BLaER1 treated with 17β-estradiol and CSF1 and Interleukin-3, amounts not matched to agents 10 nM and 100 nM (cell line): ENCODE measurements around the gene PIGM.
A peak's percentile ranks its signal among the peaks of the same experiment; 100 is the strongest.

Experiments used
- H3K27ac ChIP-seq, 11 experiments: shearing (Covaris generic); formaldehyde crosslinking; 2 replicates each; pipeline ENCODE4 v1.8.1; 2022
- H3K27me3 ChIP-seq, 11 experiments: shearing (Covaris generic); formaldehyde crosslinking; 2 replicates each; pipeline ENCODE4 v1.8.1; 2022
- H3K36me3 ChIP-seq, 11 experiments: shearing (Covaris generic); formaldehyde crosslinking; 2 replicates each; pipeline ENCODE4 v1.8.1; 2022
- H3K4me1 ChIP-seq, 10 experiments: shearing (Covaris generic); formaldehyde crosslinking; 2 replicates each; pipeline ENCODE4 v1.8.1; 2022
- H3K4me2 ChIP-seq, 11 experiments: shearing (Covaris generic); formaldehyde crosslinking; 2 replicates each; pipeline ENCODE4 v1.8.1; 2022
- H3K4me3 ChIP-seq, 10 experiments: shearing (Covaris generic); formaldehyde crosslinking; 2 replicates each; pipeline ENCODE4 v1.8.1; 2022
- H3K9ac ChIP-seq, 11 experiments: shearing (Covaris generic); formaldehyde crosslinking; 2 replicates each; pipeline ENCODE4 v1.8.1; 2022
- H3K9me3 ChIP-seq, 11 experiments: shearing (Covaris generic); formaldehyde crosslinking; replicated peaks in 1 of 11; 2 replicates each; pipeline ENCODE4 v1.8.1; 2022
- H4K20me1 ChIP-seq, 11 experiments: shearing (Covaris generic); formaldehyde crosslinking; 2 replicates each; pipeline ENCODE4 v1.8.1; 2022
- Cebpa-rat ChIP-seq, 11 experiments: shearing (Covaris generic); IDR thresholded peaks; 2 replicates each; pipeline ENCODE4 v1.8.1; 2022

Gene PIGM

GRCh38 chr1:160031365-160032164, at the start of gene PIGM:
Gene PIGM, minus strand, starts transcription at chr1:160031990. Its CDS starts 251 bp downstream, at chr1:160031739.
- Histone ChIP-seq H3K9ac (peak within 1 kb of the TSS; percentile 61 to 79 (median 76)), H3K4me3 (peak within 1 kb of the TSS; percentile 67 to 88 (median 78)), H3K36me3 (peaks cover 0 to 9% (median 0%) of the 10 kb centered on the region in 11 experiments; a peak in 3 of 22 replicates), H4K20me1 (peaks cover 0 to 19% (median 0%) of the 10 kb centered on the region in 11 experiments; a peak in 4 of 22 replicates), H3K4me2 (peak within 1 kb of the TSS; percentile 84 to 99 (median 96)), H3K27me3 (no peaks in the 10 kb centered on the region), H3K27ac (peak within 1 kb of the TSS; percentile 30 to 69 (median 56); a peak in 19 of 22 replicates), H3K4me1 (peaks cover 24 to 38% (median 28%) of the 10 kb centered on the region in 10 experiments), H3K9me3 (no peaks in the 10 kb centered on the region)
- no peak for TF ChIP-seq Cebpa-rat (IDR thresholded peaks at IDR 0.05)

GRCh38 chr1:160081261-160081936, 49.6 kb upstream of the PIGM start, which contains the start of gene KCNJ9:
Gene KCNJ9, plus strand, starts transcription at chr1:160081538. Its CDS starts 2,493 bp downstream, at chr1:160084031.
- Histone ChIP-seq H3K27ac (no peak within 1 kb of the TSS), H3K36me3 (peaks cover 0 to 19% (median 12%) of the 10 kb centered on the region in 11 experiments; a peak in 17 of 22 replicates), H3K9ac (no peak within 1 kb of the TSS), H3K9me3 (peaks cover 0 to 7% (median 0%) of the 10 kb centered on the region in 11 experiments; a peak in 3 of 22 replicates), H3K27me3 (no peaks in the 10 kb centered on the region), H4K20me1 (no peaks in the 10 kb centered on the region), H3K4me1 (peaks cover 14 to 37% (median 20%) of the 10 kb centered on the region in 10 experiments; a peak in 18 of 20 replicates), H3K4me3 (no peak within 1 kb of the TSS), H3K4me2 (peak within 1 kb of the TSS in 8 of 11 experiments; percentile 0 to 51 (median 27); a peak in 15 of 22 replicates)
- TF ChIP-seq Cebpa-rat (IDR thresholded peaks at IDR 0.05) = no peak

GRCh38 chr1:160080381-160081100, 48.8 kb upstream of the PIGM start:
- peak overlapping the region in 8 of 11 experiments; percentile 0 to 51 (median 27); a peak in 12 of 22 replicates for H3K4me2 ChIP-seq
- H4K20me1 ChIP-seq = no peaks in the 10 kb centered on the region
- peaks cover 0 to 7% (median 0%) of the 10 kb centered on the region in 11 experiments; a peak in 3 of 22 replicates for H3K9me3 ChIP-seq
- H3K27me3 ChIP-seq = no peaks in the 10 kb centered on the region
- H3K4me1 ChIP-seq = peaks cover 14 to 46% (median 22%) of the 10 kb centered on the region in 10 experiments; a peak in 18 of 20 replicates
- no peak overlapping the region for H3K27ac ChIP-seq
- peaks cover 0 to 19% (median 12%) of the 10 kb centered on the region in 11 experiments; a peak in 17 of 22 replicates for H3K36me3 ChIP-seq
- H3K4me3 ChIP-seq = no peak overlapping the region
- H3K9ac ChIP-seq = no peak overlapping the region
- TF ChIP-seq Cebpa-rat (IDR thresholded peaks at IDR 0.05) = no peak

GRCh38 chr1:160079448-160079847, 47.7 kb upstream of the PIGM start:
- no peak overlapping the region for H3K27ac ChIP-seq

GRCh38 chr1:160078512-160079195, 46.9 kb upstream of the PIGM start:
- no peak for TF ChIP-seq Cebpa-rat (IDR thresholded peaks at IDR 0.05)
- Histone ChIP-seq H3K27me3 (no peaks in the 10 kb centered on the region), H3K36me3 (peaks cover 0 to 4% (median under 1%) of the 10 kb centered on the region in 11 experiments; a peak in 9 of 22 replicates), H3K9ac (no peak overlapping the region), H3K9me3 (no peaks in the 10 kb centered on the region), H4K20me1 (no peaks in the 10 kb centered on the region), H3K4me1 (peaks cover 14 to 57% (median 22%) of the 10 kb centered on the region in 10 experiments; a peak in 18 of 20 replicates), H3K4me2 (peak overlapping the region in 2 of 11 experiments; percentile 64; a peak in 4 of 22 replicates), H3K4me3 (no peak overlapping the region), H3K27ac (no peak overlapping the region)

More at GRCh38 chr1:160079448-160079847, 47.7 kb upstream of the PIGM start:
- H3K4me3 ChIP-seq = no peak overlapping the region
- H3K4me2 ChIP-seq = no peak overlapping the region
- H3K9ac ChIP-seq = no peak overlapping the region
- TF ChIP-seq Cebpa-rat (IDR thresholded peaks at IDR 0.05) = no peak
- no peaks in the 10 kb centered on the region for H4K20me1 ChIP-seq
- H3K36me3 ChIP-seq = peaks cover 0 to 12% (median 8%) of the 10 kb centered on the region in 11 experiments; a peak in 17 of 22 replicates
- peaks cover 0 to 7% (median 0%) of the 10 kb centered on the region in 11 experiments; a peak in 3 of 22 replicates for H3K9me3 ChIP-seq
- H3K4me1 ChIP-seq = peaks cover 14 to 57% (median 22%) of the 10 kb centered on the region in 10 experiments; a peak in 18 of 20 replicates
- H3K27me3 ChIP-seq = no peaks in the 10 kb centered on the region

- Histone ChIP-seq H3K27ac (no peak overlapping the region), H3K27me3 (no peaks in the 10 kb centered on the region), H3K9me3 (no peaks in the 10 kb centered on the region), H3K9ac (no peak overlapping the region), H3K4me1 (peaks cover 14 to 57% (median 22%) of the 10 kb centered on the region in 10 experiments; a peak in 18 of 20 replicates), H3K4me2 (peak overlapping the region in 3 of 11 experiments; percentile 5 to 64 (median 64); a peak in 4 of 22 replicates), H3K4me3 (no peak overlapping the region), H3K36me3 (no peaks in the 10 kb centered on the region), H4K20me1 (no peaks in the 10 kb centered on the region)
- TF ChIP-seq Cebpa-rat (IDR thresholded peaks at IDR 0.05) = no peak
These were observed 45.7 kb upstream of the PIGM start for GRCh38 chr1:160077486-160077885.

- no peak overlapping the region for H3K9ac ChIP-seq
- H4K20me1 ChIP-seq = no peaks in the 10 kb centered on the region
- no peak for TF ChIP-seq Cebpa-rat (IDR thresholded peaks at IDR 0.05)
- no peak overlapping the region for H3K27ac ChIP-seq
- H3K4me3 ChIP-seq = no peak overlapping the region
- H3K4me1 ChIP-seq = peaks cover 7 to 51% (median 12%) of the 10 kb centered on the region in 10 experiments; a peak in 18 of 20 replicates
- peaks cover 0 to 2% (median 0%) of the 10 kb centered on the region in 11 experiments; a peak in 4 of 22 replicates for H3K27me3 ChIP-seq
- H3K9me3 ChIP-seq = no peaks in the 10 kb centered on the region
- no peaks in the 10 kb centered on the region for H3K36me3 ChIP-seq
- H3K4me2 ChIP-seq = peak overlapping the region in 4 of 11 experiments; percentile 31 to 68 (median 41); a peak in 6 of 22 replicates
These were observed 44.5 kb upstream of the PIGM start for GRCh38 chr1:160076295-160076694.

- Histone ChIP-seq H3K9me3 (no peaks in the 10 kb centered on the region), H3K4me2 (peak overlapping the region in 4 of 11 experiments; percentile 31 to 68 (median 41); a peak in 6 of 22 replicates), H3K36me3 (no peaks in the 10 kb centered on the region), H4K20me1 (no peaks in the 10 kb centered on the region), H3K9ac (no peak overlapping the region), H3K4me3 (no peak overlapping the region), H3K4me1 (peaks cover 3 to 51% (median 9%) of the 10 kb centered on the region in 10 experiments), H3K27ac (no peak overlapping the region), H3K27me3 (peaks cover 0 to 5% (median 1%) of the 10 kb centered on the region in 11 experiments; a peak in 8 of 22 replicates)
- no peak for TF ChIP-seq Cebpa-rat (IDR thresholded peaks at IDR 0.05)
These were observed 44.0 kb upstream of the PIGM start for GRCh38 chr1:160075836-160076235.
